Daoy (cell line): ENCODE results near the gene CLCNKA. TPM values are rescaled to one million over a fixed set of nuclear protein-coding genes. Genes with fewer than 3 reads are reported as not detected.

Experiments used
- DNase-seq: peaks from one replicate; pipeline ENCODE4 v3.0.0-alpha.2; 2015; ENCODE audit warnings: low read depth
- total RNA-seq: library from RNA; depleted of rRNA; stranded (reverse); fragments of >200 nt; shearing (Covaris generic); gene quantifications from 2 replicates; pipeline ENCODE4 v1.2.3, GENCODE V29; 2014

Gene CLCNKA
- total RNA-seq, 1 experiment from 2014 or later = not detected

GRCh38 chr1:16063226-16063829 lies 41.5 kb downstream of the CLCNKA start:
- DNase-seq = no peak

GRCh38 chr1:16063921-16064320 lies 42.1 kb downstream of the CLCNKA start:
- no peak for DNase-seq

DNA sequence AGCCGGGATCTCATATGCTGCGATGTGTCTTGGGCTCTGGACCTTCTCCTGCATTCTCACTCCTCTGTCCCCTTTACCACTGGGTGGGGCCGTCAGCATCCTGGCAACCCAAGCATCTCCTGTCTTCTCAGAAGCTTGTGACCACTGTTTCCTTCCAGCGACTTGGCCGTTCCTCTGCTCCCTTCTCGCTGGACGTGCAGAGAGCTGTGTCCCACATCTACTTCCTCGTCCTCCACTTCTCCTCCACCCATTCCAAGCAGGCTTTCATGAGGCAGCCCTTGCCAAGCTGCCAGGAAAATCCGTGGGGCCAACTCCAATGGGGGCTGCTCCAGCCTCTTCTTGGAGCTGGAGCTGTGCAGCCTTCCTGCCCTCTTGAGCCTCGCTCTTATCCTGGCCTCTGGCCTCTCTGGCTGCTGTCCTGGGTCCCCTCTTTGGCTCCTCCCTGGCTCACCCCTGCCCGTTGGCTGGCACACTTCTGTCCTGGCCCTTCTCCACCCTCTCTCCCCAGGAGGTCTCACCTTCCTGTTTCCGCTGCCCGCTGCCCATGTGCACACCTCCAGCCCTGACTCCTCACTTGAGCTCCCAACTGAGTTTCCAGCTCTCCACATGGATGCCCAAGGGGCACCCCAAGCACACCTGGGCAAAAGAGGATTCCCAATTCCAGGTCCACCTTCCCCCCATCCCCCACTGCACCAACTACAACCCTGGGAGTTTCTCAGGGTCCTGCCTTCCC lies 42.9 kb downstream of the CLCNKA start:
- no peak for DNase-seq

DNA sequence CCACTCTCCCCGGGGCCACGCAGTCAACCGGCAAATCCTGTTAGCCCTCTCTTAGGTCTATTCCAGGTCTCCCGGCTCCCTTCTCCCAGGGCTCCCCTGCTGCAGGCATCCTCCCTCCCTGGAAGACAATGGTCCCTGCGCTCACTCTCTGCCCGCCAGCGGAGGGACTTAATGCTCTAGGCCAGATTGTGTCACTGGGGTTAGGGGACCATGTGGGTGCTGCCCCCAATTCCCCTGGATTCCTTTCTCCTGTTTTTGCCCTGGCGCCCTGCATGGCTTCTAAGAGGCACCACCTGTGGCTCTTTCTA lies 43.4 kb downstream of the CLCNKA start:
- DNase-seq = no peak

GRCh38 chr1:16066245-16066644 lies 44.4 kb downstream of the CLCNKA start:
- DNase-seq = no peak

DNA sequence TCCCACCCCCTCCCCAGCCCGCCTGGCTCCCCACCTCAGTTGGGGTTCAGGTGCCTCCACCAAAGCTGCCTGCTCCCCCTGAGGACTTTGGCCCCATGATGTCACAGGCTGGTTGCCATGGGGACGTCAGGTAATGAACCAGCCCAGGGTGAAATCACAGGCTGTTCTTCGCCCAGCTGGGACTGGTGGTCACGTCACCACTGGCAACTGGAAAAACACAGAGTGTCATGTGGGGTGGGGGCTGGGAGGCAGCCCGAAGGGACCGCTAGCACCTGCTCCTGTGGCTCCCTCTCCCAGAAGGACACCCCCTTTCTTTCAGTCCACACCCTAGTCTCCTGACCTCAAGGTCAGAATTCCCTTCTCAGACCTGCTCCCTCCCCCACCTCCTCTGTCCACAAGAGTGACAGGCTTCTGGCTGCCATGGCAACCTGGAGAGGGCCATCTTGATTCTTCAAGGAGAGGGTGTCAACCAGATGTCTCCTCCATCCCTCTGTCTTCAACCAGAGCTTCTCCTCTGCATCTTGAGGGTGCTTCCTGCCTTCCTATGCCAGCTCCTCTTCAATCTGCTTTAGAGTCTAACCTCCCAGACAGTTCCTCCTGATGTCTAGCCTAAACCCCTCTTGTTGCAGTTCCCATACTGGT lies 45.4 kb downstream of the CLCNKA start:
- peak; percentile 53 for DNase-seq

DNA sequence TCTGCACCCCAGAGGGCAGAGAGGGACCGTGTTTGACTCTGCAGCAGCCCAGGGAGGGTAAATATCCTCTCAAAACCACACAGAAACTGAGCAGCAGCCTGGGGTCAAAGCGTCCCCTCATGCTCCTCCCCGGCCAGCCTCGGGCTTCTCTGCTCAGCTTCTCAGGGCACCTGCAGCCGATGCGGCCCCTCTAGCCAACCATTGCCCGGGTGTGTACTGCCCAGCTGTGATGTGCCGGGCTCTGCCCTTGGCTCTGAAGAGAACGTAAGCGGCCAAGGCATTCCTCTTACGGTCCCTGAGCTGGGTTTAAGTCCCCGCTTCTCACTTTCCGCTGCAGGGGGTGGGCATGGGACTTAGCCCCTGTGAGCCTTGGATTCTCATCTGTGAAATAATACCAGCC lies 46.1 kb downstream of the CLCNKA start:
- DNase-seq = no peak

- DNase-seq = no peak
These were observed 46.8 kb downstream of the CLCNKA start for GRCh38 chr1:16068356-16069270.

- DNase-seq = no peak
These were observed 49.0 kb downstream of the CLCNKA start for GRCh38 chr1:16070640-16071355.

DNA sequence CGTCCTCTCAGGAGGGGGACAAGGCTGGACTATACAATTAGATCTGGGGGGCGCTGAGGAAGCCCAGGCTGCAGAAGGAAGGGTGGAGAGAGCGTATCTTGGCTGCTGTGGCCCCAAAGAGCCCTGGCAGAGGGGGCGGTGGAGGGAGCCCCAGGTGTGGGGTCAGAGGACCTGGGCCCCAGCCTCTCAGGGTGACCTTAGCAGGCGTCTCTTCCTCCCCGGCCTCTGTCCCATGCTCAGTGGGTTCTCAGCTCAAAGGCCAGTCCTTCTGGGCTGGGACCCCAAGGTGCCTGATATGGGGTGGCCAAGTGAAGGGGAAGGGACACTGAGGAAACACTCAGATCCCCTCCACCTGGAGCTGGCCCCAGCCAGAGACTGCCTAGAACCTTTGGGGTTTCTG lies 49.8 kb downstream of the CLCNKA start:
- DNase-seq = no peak

GRCh38 chr1:16072095-16072494 lies 50.3 kb downstream of the CLCNKA start:
- no peak for DNase-seq

DNA sequence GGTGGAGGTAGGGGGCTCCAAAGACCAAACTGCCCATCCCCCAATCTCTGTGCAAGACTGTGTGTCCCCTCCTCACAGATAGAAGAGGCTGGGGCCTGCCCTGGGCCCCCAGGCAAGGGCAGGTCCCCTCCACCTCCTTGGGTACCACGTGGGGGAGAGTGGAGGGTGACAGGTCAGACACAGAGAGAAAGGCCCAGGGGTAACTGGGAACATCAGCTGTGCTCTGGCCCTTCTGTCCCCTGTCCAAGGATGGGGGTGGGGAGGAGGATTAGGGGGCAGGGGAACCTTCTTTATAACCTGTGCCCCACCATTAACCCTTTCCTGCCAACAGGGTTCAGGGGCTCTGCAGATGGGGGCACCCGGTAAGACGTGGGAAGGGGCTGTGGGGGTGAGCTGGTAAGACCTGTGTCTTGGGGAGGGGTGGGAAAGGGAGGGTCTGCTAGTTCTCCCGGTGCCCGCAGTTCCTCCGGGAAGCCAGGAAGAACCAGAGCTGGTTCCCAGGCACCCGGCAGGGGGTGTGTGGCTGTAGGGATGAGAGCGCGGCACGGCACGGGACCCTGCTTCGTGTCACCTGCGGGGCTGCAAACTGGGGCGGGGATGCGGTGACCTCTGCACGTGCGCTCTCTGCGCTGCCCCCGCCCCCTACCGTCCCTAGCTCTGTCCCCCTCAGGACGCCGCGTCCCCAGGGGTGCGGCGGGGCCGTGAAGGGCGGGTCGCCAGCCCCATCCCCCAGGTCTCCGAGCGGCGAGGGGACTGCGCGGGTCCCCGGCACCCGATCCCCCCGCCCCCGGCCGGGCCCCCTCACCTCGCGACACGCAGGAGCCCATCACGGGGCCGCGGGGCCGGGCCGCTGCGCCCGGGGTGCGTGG lies 51.0 kb downstream of the CLCNKA start:
- DNase-seq = peak; percentile 33

DNA sequence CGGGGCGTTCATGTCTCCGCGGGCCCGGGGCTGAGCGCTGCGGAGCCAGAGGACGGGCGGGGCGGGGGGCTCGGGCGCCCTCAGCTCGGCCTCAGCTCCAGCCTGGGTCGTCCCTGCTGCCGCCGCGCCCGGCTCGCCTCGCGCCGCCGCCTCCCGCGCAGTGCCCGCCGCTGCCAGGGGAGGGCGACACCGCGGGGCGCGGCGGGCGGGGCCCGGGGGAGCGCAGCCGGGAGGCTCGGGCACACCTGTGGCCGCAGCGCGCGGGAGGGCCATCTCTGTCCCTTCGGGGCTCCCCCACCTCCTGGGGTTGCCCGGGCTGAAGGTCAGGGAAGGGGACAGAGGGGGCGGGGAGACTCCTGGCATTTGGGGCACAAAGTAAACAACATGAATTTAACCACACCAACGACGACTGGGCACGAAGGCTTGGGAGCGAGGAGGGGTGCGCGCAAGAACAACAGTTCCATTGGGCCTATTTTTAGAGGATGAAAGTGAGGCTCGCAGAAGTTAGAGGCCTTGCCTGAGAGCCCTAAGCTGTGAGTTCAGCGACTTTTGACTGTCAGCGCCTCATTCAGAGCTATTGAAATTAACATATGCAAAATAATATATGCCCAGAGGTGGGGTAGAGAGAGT lies 51.8 kb downstream of the CLCNKA start, which contains the start of gene FAM131C:
Gene FAM131C (minus strand): TSS at position 162 of the 630 bp plus-strand sequence. CDS start 209 bp downstream, outside the sequence.
- DNase-seq = peak; percentile 63

DNA sequence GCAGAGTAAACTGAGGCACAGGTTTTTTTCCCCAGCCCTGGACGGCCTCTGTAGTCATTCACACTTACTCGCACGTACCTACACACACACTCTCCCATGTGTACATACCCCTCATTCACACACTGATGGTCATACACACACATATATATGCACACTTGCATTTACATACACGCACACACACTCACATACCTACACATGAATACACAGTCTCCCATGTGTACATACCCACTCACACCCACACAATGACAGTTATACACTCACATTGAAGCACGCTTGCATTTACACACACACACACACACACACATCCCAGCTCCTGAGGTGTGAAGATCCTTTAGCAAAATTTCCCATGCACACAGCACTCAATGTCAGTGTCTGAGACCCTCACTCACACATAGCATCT lies 52.4 kb downstream of the CLCNKA start:
- DNase-seq = no peak

DNA sequence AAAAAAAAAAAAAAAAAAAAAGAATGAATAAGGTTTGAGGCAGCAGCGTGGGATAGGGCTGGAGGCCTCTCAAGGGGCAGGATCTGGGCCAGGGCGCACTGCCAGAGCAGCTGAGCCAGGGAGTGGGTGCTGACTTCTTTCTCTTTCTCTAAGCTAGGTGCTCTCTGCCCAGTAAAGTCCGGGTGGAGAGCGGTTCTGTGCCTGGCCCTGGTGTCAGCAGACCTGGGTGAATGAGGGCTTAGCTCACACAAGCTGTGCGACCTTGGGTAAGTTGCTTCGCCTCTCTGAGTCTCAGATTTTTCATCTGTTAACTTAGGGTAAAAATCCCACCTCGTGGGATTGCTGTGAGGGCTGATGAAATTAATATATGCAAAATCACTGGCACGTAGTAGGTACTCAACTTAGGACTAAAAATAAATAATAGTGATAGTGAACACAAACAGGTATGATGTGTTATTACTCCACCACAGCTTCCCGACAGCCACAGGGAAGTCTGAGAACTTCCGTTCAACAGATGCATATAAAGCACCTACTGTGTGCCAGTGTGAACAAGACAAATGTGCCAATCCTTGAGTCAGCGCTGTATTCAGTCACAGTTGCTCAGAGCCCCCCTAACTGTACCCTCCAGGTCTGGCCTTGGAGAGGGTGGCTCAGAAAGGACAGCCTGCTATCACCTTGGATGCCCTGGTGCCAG lies 53.6 kb downstream of the CLCNKA start:
- DNase-seq = peak; percentile 83

DNA sequence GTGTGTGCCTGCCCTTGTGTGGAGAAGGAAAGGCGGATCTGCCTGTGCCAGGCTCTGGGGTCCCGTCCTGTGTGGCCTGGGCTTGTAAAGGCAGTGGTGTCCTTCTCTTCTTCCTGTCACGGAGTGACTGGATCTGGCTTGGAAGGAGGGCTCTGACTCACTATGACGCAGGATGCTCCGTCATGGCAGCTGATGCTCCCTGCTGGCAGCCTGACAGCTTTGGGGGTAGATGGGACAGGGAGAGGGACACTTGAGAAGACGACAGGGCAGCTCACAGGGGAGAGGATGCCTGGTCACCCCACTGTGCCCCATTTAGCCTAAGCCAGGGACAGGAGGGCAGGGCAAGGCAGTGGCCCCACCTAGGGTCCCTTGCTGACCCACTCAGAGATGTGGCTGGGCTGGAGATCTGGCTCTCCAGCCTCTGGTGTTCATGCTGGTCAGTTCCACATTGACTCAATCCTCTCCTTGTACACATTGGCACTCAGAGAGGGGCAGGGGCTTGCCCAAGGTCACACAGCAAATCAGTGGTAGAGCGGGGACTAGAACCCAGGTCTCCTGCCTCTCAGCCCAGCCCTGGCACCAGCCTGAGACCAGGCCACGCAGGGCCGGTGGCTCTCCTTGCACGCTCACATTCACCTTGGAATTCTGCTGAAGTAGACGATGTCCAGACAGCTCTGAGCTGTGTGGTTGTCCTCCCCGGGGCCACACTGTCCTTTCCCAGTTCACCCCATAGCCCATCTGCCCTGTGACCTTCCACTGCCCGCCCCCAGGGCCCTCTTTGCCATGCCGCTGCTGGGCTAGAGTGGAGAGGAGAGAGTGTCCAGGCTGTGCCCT lies 54.4 kb downstream of the CLCNKA start:
- peak; percentile 94 for DNase-seq

DNA sequence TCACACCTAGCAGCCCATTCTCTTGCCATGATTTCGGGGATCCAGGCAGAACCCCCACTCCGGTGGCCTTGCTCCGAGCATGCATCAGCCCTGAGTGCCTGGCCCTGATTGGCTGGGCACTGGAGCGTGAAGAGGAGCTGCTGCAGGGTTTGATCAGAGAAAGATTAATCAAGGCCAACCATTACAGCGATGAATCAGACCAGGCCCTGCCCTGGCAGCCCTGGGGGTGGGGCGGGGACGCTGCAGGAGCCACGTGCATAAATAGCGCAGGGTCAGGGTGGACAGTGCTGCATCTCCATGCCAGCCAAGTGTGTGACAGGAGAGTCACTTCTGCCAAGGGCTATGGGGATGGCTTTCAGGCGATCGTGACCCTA lies 55.0 kb downstream of the CLCNKA start:
- DNase-seq = peak; percentile 82
